SK-N-SH treated with all-trans-retinoic acid at 6 μM for 48 hours (cell line): ENCODE results near the gene SLC16A4.

Experiments used
- ATAC-seq: fragments of 200-7000 bp; cut with Tn5 transposase; 3 replicates; pipeline ENCODE4 v1.9.1; 2020; ENCODE audit warnings: mild to moderate bottlenecking, moderate library complexity
- ARNTL ChIP-seq: fragments of 450-650 bp; formaldehyde crosslinking; IDR thresholded peaks from 2 replicates; pipeline ENCODE4 v1.5.0; 2020; ENCODE audit warnings: low read depth, mild to moderate bottlenecking, moderate library complexity, borderline replicate concordance
- BACH2 ChIP-seq: fragments of 250-450 bp; sonication (Bioruptor Pico); IDR thresholded peaks from 2 replicates; pipeline ENCODE4 v1.9.0; 2021; ENCODE audit warnings: mild to moderate bottlenecking, borderline replicate concordance
- CREB5 ChIP-seq: fragments of 250-450 bp; sonication (Bioruptor Pico); IDR thresholded peaks from 2 replicates; pipeline ENCODE4 v1.5.1; 2020; ENCODE audit warnings: low read depth, mild to moderate bottlenecking, moderate library complexity
- CSDC2 ChIP-seq: fragments of 250-450 bp; sonication (Bioruptor Pico); IDR thresholded peaks from 2 replicates; pipeline ENCODE4 v1.5.0; 2020; ENCODE audit warnings: mild to moderate bottlenecking, moderate library complexity
- ESRRG ChIP-seq: fragments of 250-450 bp; sonication (Bioruptor Pico); IDR thresholded peaks from 2 replicates; pipeline ENCODE4 v1.6.1; 2021; ENCODE audit warnings: mild to moderate bottlenecking
- GLIS3 ChIP-seq: fragments of 250-450 bp; sonication (Bioruptor Pico); IDR thresholded peaks from 2 replicates; pipeline ENCODE4 v1.5.0; 2020; ENCODE audit warnings: mild to moderate bottlenecking, moderate library complexity
- ISL1 ChIP-seq: fragments of 250-450 bp; sonication (Bioruptor Pico); IDR thresholded peaks from 2 replicates; pipeline ENCODE4 v2.1.2; 2022; ENCODE audit warnings: mild to moderate bottlenecking, moderate library complexity
- OSR1 ChIP-seq: fragments of 250-450 bp; sonication (Bioruptor Pico); IDR thresholded peaks from 2 replicates; pipeline ENCODE4 v1.8.0; 2022; ENCODE audit warnings: moderate library complexity, mild to moderate bottlenecking, inconsistent platforms
- PATZ1 ChIP-seq: fragments of 250-450 bp; sonication (Bioruptor Pico); IDR thresholded peaks from 2 replicates; pipeline ENCODE4 v1.8.0; 2020; ENCODE audit warnings: mild to moderate bottlenecking, moderate library complexity, borderline replicate concordance
- PPARA ChIP-seq: fragments of 250-450 bp; sonication (Bioruptor Pico); IDR thresholded peaks from 2 replicates; pipeline ENCODE4 v1.5.0; 2020; ENCODE audit warnings: mild to moderate bottlenecking, borderline replicate concordance
- RARB ChIP-seq: fragments of 250-450 bp; sonication (Bioruptor Pico); IDR thresholded peaks from 2 replicates; pipeline ENCODE4 v1.8.0; 2021; ENCODE audit warnings: mild to moderate bottlenecking, moderate library complexity
- SNAI2 ChIP-seq: fragments of 250-450 bp; sonication (Bioruptor Pico); IDR thresholded peaks from 2 replicates; pipeline ENCODE4 v1.5.0; 2020; ENCODE audit warnings: mild to moderate bottlenecking, moderate library complexity
- ZFP3 ChIP-seq: fragments of 250-450 bp; sonication (Bioruptor Pico); IDR thresholded peaks from 2 replicates; pipeline ENCODE4 v1.5.0; 2020; ENCODE audit warnings: mild to moderate bottlenecking, moderate library complexity
- ZFP30 ChIP-seq: fragments of 450-650 bp; formaldehyde crosslinking; IDR thresholded peaks from 2 replicates; pipeline ENCODE4 v1.5.0; 2022; ENCODE audit warnings: mild to moderate bottlenecking, moderate library complexity
- ZNF70 ChIP-seq: fragments of 450-650 bp; formaldehyde crosslinking; IDR thresholded peaks from 2 replicates; pipeline ENCODE4 v1.5.0; 2020; ENCODE audit warnings: mild to moderate bottlenecking, moderate library complexity
- ZNF8 ChIP-seq: fragments of 450-650 bp; formaldehyde crosslinking; IDR thresholded peaks from 2 replicates; pipeline ENCODE4 v1.5.0; 2020; ENCODE audit warnings: mild to moderate bottlenecking, moderate library complexity
- TF ChIP-seq, protein P1 (sequence below): fragments of 250-450 bp; sonication (Bioruptor Pico); IDR thresholded peaks from 2 replicates; pipeline ENCODE4 v1.5.0; 2020; ENCODE audit warnings: mild to moderate bottlenecking, moderate library complexity
- TF ChIP-seq, protein P2 (sequence below): fragments of 250-450 bp; sonication (Bioruptor Pico); IDR thresholded peaks from 2 replicates; pipeline ENCODE4 v1.8.0; 2021; ENCODE audit warnings: low read depth, mild to moderate bottlenecking, moderate library complexity, borderline replicate concordance
- TF ChIP-seq, protein P3 (sequence below): fragments of 250-450 bp; sonication (Bioruptor Pico); IDR thresholded peaks from 2 replicates; pipeline ENCODE4 v1.5.1; 2021; ENCODE audit warnings: mild to moderate bottlenecking, moderate library complexity

The SLC16A4 gene

DNA sequence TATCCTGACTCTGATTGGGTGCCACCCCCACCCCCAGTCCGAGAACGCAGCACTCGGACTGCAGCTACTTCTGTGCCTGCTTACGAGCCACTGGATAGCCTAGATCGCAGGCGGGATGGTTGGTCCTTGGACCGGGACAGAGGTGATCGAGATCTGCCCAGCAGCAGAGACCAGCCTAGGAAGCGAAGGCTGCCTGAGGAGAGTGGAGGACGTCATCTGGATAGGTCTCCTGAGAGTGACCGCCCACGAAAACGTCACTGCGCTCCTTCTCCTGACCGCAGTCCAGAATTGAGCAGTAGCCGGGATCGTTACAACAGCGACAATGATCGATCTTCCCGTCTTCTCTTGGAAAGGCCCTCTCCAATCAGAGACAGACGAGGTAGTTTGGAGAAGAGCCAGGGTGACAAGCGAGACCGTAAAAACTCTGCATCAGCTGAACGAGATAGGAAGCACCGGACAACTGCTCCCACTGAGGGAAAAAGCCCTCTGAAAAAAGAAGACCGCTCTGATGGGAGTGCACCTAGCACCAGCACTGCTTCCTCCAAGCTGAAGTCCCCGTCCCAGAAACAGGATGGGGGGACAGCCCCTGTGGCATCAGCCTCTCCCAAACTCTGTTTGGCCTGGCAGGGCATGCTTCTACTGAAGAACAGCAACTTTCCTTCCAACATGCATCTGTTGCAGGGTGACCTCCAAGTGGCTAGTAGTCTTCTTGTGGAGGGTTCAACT lies 49.5 kb downstream of the SLC16A4 start:
- no peak for TF ChIP-seq ARNTL
- no peak for TF ChIP-seq BACH2 (CRISPR knock-in tag)
- TF ChIP-seq CREB5 (CRISPR knock-in tag) = no peak
- TF ChIP-seq, protein P1, sequence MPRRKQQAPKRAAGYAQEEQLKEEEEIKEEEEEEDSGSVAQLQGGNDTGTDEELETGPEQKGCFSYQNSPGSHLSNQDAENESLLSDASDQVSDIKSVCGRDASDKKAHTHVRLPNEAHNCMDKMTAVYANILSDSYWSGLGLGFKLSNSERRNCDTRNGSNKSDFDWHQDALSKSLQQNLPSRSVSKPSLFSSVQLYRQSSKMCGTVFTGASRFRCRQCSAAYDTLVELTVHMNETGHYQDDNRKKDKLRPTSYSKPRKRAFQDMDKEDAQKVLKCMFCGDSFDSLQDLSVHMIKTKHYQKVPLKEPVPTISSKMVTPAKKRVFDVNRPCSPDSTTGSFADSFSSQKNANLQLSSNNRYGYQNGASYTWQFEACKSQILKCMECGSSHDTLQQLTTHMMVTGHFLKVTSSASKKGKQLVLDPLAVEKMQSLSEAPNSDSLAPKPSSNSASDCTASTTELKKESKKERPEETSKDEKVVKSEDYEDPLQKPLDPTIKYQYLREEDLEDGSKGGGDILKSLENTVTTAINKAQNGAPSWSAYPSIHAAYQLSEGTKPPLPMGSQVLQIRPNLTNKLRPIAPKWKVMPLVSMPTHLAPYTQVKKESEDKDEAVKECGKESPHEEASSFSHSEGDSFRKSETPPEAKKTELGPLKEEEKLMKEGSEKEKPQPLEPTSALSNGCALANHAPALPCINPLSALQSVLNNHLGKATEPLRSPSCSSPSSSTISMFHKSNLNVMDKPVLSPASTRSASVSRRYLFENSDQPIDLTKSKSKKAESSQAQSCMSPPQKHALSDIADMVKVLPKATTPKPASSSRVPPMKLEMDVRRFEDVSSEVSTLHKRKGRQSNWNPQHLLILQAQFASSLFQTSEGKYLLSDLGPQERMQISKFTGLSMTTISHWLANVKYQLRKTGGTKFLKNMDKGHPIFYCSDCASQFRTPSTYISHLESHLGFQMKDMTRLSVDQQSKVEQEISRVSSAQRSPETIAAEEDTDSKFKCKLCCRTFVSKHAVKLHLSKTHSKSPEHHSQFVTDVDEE (CRISPR knock-in tag) = no peak
- no peak for TF ChIP-seq PATZ1
- TF ChIP-seq RARB = no peak
- no peak for TF ChIP-seq CSDC2 (CRISPR knock-in tag)
- TF ChIP-seq ZFP3 (CRISPR knock-in tag) = no peak
- TF ChIP-seq ISL1 (CRISPR knock-in tag) = no peak
- no peak for TF ChIP-seq ESRRG
- TF ChIP-seq, protein P2, sequence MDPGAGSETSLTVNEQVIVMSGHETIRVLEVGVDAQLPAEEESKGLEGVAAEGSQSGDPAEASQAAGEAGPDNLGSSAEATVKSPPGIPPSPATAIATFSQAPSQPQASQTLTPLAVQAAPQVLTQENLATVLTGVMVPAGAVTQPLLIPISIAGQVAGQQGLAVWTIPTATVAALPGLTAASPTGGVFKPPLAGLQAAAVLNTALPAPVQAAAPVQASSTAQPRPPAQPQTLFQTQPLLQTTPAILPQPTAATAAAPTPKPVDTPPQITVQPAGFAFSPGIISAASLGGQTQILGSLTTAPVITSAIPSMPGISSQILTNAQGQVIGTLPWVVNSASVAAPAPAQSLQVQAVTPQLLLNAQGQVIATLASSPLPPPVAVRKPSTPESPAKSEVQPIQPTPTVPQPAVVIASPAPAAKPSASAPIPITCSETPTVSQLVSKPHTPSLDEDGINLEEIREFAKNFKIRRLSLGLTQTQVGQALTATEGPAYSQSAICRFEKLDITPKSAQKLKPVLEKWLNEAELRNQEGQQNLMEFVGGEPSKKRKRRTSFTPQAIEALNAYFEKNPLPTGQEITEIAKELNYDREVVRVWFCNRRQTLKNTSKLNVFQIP (CRISPR knock-in tag) = no peak
- TF ChIP-seq PPARA (CRISPR knock-in tag) = no peak
- ATAC-seq = no peak

GRCh38 chr1:110340207-110340468 lies 50.7 kb downstream of the SLC16A4 start:
- ATAC-seq = no peak
- TF ChIP-seq ARNTL = no peak
- TF ChIP-seq, protein P3, sequence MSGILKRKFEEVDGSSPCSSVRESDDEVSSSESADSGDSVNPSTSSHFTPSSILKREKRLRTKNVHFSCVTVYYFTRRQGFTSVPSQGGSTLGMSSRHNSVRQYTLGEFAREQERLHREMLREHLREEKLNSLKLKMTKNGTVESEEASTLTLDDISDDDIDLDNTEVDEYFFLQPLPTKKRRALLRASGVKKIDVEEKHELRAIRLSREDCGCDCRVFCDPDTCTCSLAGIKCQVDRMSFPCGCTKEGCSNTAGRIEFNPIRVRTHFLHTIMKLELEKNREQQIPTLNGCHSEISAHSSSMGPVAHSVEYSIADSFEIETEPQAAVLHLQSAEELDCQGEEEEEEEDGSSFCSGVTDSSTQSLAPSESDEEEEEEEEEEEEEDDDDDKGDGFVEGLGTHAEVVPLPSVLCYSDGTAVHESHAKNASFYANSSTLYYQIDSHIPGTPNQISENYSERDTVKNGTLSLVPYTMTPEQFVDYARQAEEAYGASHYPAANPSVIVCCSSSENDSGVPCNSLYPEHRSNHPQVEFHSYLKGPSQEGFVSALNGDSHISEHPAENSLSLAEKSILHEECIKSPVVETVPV (CRISPR knock-in tag) = no peak
- TF ChIP-seq ZNF70 (CRISPR knock-in tag) = no peak
- no peak for TF ChIP-seq ZNF8 (CRISPR knock-in tag)
- TF ChIP-seq RARB = no peak
- TF ChIP-seq PPARA (CRISPR knock-in tag) = no peak
- TF ChIP-seq ZFP3 (CRISPR knock-in tag) = no peak
- no peak for TF ChIP-seq GLIS3
- TF ChIP-seq SNAI2 = no peak
- TF ChIP-seq PATZ1 = no peak
- no peak for TF ChIP-seq OSR1 (CRISPR knock-in tag)
- TF ChIP-seq, all 23 proteins: peak for 0

DNA sequence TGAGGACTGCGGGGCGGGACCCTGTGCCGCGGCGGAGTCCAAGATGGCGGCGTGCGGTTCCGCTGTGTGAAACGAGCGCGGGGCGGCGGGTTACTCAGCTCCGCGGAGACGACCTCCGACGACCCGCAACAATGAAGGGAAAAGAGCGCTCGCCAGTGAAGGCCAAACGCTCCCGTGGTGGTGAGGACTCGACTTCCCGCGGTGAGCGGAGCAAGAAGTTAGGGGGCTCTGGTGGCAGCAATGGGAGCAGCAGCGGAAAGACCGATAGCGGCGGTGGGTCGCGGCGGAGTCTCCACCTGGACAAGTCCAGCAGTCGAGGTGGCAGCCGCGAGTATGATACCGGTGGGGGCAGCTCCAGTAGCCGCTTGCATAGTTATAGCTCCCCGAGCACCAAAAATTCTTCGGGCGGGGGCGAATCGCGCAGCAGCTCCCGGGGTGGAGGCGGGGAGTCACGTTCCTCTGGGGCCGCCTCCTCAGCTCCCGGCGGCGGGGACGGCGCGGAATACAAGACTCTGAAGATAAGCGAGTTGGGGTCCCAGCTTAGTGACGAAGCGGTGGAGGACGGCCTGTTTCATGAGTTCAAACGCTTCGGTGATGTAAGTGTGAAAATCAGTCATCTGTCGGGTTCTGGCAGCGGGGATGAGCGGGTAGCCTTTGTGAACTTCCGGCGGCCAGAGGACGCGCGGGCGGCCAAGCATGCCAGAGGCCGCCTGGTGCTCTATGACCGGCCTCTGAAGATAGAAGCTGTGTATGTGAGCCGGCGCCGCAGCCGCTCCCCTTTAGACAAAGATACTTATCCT lies 51.2 kb downstream of the SLC16A4 start:
- no peak for TF ChIP-seq PATZ1
- no peak for TF ChIP-seq ZFP30
- no peak for TF ChIP-seq GLIS3
- peak; percentile 6 for ATAC-seq
